K562 (cell line): ENCODE measurements around the gene BPI. TPM values are rescaled to one million over a fixed set of nuclear protein-coding genes. Genes with fewer than 3 reads are reported as not detected.

Experiments
- ATF1 ChIP-seq, 2 experiments: fragments of 450-650 bp in 1 of 2; IDR thresholded peaks; 2 replicates each; pipeline ENCODE4 v1.6.1; 2016; ENCODE audit warnings: missing compliant biosample characterization in 1 of 2, missing genetic modification characterization in 1 of 2
- BCOR ChIP-seq: fragments of 450-650 bp; IDR thresholded peaks from 2 replicates; pipeline ENCODE4 v1.6.1; 2016
- CBFA2T3 ChIP-seq: fragments of 450-650 bp; IDR thresholded peaks from 2 replicates; pipeline ENCODE4 v1.6.1; 2017
- CEBPB ChIP-seq: fragments of 450-650 bp; IDR thresholded peaks from 2 replicates; pipeline ENCODE4 v1.6.1; 2016; ENCODE audit warnings: missing genetic modification characterization, missing compliant biosample characterization
- EP300 ChIP-seq: IDR thresholded peaks from 2 replicates; pipeline ENCODE4 v1.6.1; 2012; ENCODE audit warnings: low read length, improper control_type of control experiment
- ETV1 ChIP-seq: fragments of 450-650 bp; conservative IDR thresholded peaks from 2 replicates; pipeline ENCODE4 v1.6.1; 2016; ENCODE audit warnings: missing genetic modification characterization, control low read depth, low read depth, missing compliant biosample characterization
- FOSL1 ChIP-seq: fragments of 200-800 bp; sonication (Bioruptor generic); conservative IDR thresholded peaks from 2 replicates; pipeline ENCODE4 v1.6.1; 2016; ENCODE audit warnings: missing genetic modification characterization, missing compliant biosample characterization
- FOXM1 ChIP-seq, 2 experiments: fragments of 450-650 bp in 1 of 2; sonication (generic) in 1 of 2; formaldehyde crosslinking in 1 of 2; IDR thresholded peaks; 2 replicates each; pipeline versions ENCODE4 v1.6.1 to v1.9.0; 2017 to 2022; ENCODE audit warnings: low read depth in 2 of 2, mild to moderate bottlenecking in 2 of 2, missing genetic modification reagents in 1 of 2, moderate library complexity in 1 of 2
- HDAC2 ChIP-seq: fragments of 450-650 bp; IDR thresholded peaks from 2 replicates; pipeline ENCODE4 v1.6.1; 2016; ENCODE audit warnings: mild to moderate bottlenecking
- JUND ChIP-seq, 2 experiments: IDR thresholded peaks; 2 replicates in 1 of 2; 3 replicates in 1 of 2; pipeline ENCODE4 v1.6.1; 2011; ENCODE audit warnings: borderline replicate concordance in 2 of 2, low read depth in 2 of 2, low read length in 2 of 2, improper control_type of control experiment in 1 of 2, missing biosample characterization in 1 of 2, missing genetic modification characterization in 1 of 2, missing genetic modification reagents in 1 of 2
- KHSRP ChIP-seq: fragments of 450-650 bp; IDR thresholded peaks from 2 replicates; pipeline ENCODE4 v1.6.1; 2017
- KLF1 ChIP-seq: fragments of 450-650 bp; IDR thresholded peaks from 2 replicates; pipeline ENCODE4 v1.6.1; 2016; ENCODE audit warnings: missing genetic modification characterization, missing compliant biosample characterization
- MYC ChIP-seq, 2 experiments: fragments of 250-450 bp in 1 of 2; sonication (Bioruptor Pico) in 1 of 2; IDR thresholded peaks; 2 replicates each; pipeline versions ENCODE4 v1.5.1 to v1.6.1; 2012 to 2021; ENCODE audit warnings: low read depth in 2 of 2, borderline replicate concordance in 1 of 2, improper control_type of control experiment in 1 of 2, low read length in 1 of 2, mild to moderate bottlenecking in 1 of 2, moderate library complexity in 1 of 2
- RCOR1 ChIP-seq, 2 experiments: IDR thresholded peaks; 2 replicates each; pipeline ENCODE4 v1.6.1; 2012; ENCODE audit warnings: low read depth in 2 of 2, low read length in 2 of 2, borderline replicate concordance in 1 of 2, improper control_type of control experiment in 1 of 2
- SMAD4 ChIP-seq: fragments of 250-450 bp; sonication (Bioruptor Pico); conservative IDR thresholded peaks from 2 replicates; pipeline ENCODE4 v1.8.0; 2021; ENCODE audit warnings: inconsistent platforms, mild to moderate bottlenecking, moderate library complexity
- SMARCA5 ChIP-seq: fragments of 450-650 bp; IDR thresholded peaks from 2 replicates; pipeline ENCODE4 v1.6.1; 2016
- SRF ChIP-seq, 2 experiments: fragments of 250-450, 450-650 bp in 1 of 2; sonication (Bioruptor Pico) in 1 of 2; sonication (generic) in 1 of 2; formaldehyde crosslinking; IDR thresholded peaks; 2 replicates each; pipeline versions ENCODE4 v1.5.0 to v1.5.1; 2020 to 2022; ENCODE audit warnings: mild to moderate bottlenecking in 1 of 2, missing genetic modification reagents in 1 of 2
- SRSF1 ChIP-seq: fragments of 200-400 bp; formaldehyde crosslinking; IDR thresholded peaks from 2 replicates; pipeline ENCODE4 v1.6.1; 2017; ENCODE audit warnings: mild to moderate bottlenecking, low read depth, low read length, moderate library complexity
- ZFP36 ChIP-seq: fragments of 150-350 bp; IDR thresholded peaks from 2 replicates; pipeline ENCODE4 v1.6.1; 2018; ENCODE audit warnings: low read length, low read depth; ENCODE audit not compliant: partially characterized antibody
- ZNF239 ChIP-seq: fragments of 250-450 bp; sonication (Bioruptor Pico); IDR thresholded peaks from 2 replicates; pipeline ENCODE4 v1.4.0; 2020; ENCODE audit warnings: mild to moderate bottlenecking
- ZNF609 ChIP-seq: sonication (generic); formaldehyde crosslinking; IDR thresholded peaks from 2 replicates; pipeline ENCODE4 v1.8.1; 2023; ENCODE audit warnings: missing genetic modification reagents, mild to moderate bottlenecking, borderline replicate concordance
- polyA plus RNA-seq, 8 experiments: library from polyadenylated mRNA; depleted of rRNA in 4 of 8; stranded (reverse) in 5 of 8; unstranded in 3 of 8; fragments of >200 nt; fragmentation: Nextera tagmentation in 2 of 8; fragmentation: Illumina TruSeq in 1 of 8; extraction: Ambion mirVana in 2 of 8; extraction: Trizol in 1 of 8; gene quantifications; 2 replicates each; pipeline versions ENCODE4 v1.2.1 to v1.2.3, GENCODE V29; 2011 to 2014; ENCODE audit warnings: inconsistent platforms in 1 of 8, missing spikeins in 1 of 8
- total RNA-seq, 7 experiments: library from RNA; depleted of rRNA in 6 of 7; stranded (reverse); fragments of >200 nt in 6 of 7; fragmentation: Illumina TruSeq in 2 of 7; extraction: Trizol in 2 of 7; gene quantifications; 2 replicates each; pipeline versions ENCODE4 v1.2.1 to v1.2.3, GENCODE V29; 2011 to 2021; ENCODE audit warnings: low replicate concordance in 1 of 7
- TF ChIP-seq, protein P1 (sequence below): sonication (generic); IDR thresholded peaks from 2 replicates; pipeline ENCODE4 v1.6.1; 2016

Gene BPI
- total and polyA plus RNA-seq, 9 of the 15 experiments (the other 6 are each of a cell fraction or from before 2014, with no cell fraction given), result not detected

DNA sequence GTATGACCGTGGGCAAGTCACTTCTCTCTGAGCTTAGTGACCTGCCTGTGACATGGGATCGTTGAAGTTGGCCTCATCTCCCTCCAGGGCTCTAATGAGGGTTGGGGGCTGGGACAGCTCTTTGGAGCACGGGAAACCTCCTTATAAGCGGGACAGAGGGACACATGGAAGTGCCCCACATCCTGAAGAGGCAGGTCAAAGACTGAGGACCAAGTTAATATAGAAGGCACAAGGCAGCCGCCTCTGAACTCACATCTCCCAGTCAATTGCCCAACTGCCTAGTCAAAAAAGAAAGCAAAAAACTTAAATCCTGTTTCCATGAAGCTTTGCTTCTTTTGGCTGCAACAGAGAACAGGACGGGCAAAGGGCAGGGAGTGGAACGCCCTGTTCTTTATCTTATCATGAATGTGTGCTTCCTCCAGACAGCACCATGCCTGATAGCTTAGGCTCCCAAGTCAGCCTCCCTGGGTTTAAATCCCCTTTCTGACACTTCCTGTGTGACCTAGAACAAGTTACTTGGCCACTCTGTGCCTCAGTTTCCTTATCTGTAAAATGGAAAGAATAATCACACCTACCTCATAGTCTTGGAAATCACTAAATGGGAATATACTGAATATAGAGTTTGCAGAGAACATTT lies 69.4 kb downstream of the BPI start (continued):
- TF ChIP-seq MYC (IDR thresholded peaks at IDR 0.05; ENCODE audit: low read depth, low read length) (peak; percentile 30; the same call in 1 of the 2 replicates), MYC (CRISPR knock-in tag; IDR thresholded peaks at IDR 0.05; ENCODE audit: borderline replicate concordance, low read depth) (no peak), HDAC2 (peak; percentile 67; the same call in 1 of the 2 replicates), EP300 (peak; percentile 46; the same call in 1 of the 2 replicates), SRF (CRISPR knock-in tag; IDR thresholded peaks at IDR 0.05) (peak in 1 of 2 experiments; percentile 72; a peak in 1 of 4 replicates), JUND (IDR thresholded peaks at IDR 0.05; ENCODE audit: borderline replicate concordance, low read depth, low read length) (0 out of 2 replicates have a peak, but pooled peaks have one; percentile 5), JUND (tag; IDR thresholded peaks at IDR 0.05; ENCODE audit: borderline replicate concordance, low read depth, low read length) (peak; percentile 27; the same call in 1 of the 3 replicates), ETV1 (tag) (peak; percentile 53; the same call in 1 of the 2 replicates), SMARCA5 (peak; percentile 64; the same call in 1 of the 2 replicates), CEBPB (tag) (peak; percentile 44; the same call in 1 of the 2 replicates), ZNF609 (CRISPR knock-in tag) (no peak), KHSRP (no peak), ATF1 (CRISPR knock-in tag; IDR thresholded peaks at IDR 0.05) (no peak), ATF1 (tag; IDR thresholded peaks at IDR 0.05) (0 out of 2 replicates have a peak, but pooled peaks have one; percentile 16), RCOR1 (IDR thresholded peaks at IDR 0.05; ENCODE audit: borderline replicate concordance in 1 of 2, low read depth in 2 of 2, low read length in 2 of 2) (peak; percentile 26 to 87; a peak in 2 of 4 replicates), BCOR (peak; percentile 92), ZNF239 (CRISPR knock-in tag) (no peak), SRSF1 (no peak), SMAD4 (CRISPR knock-in tag) (peak; percentile 49; the same call in 1 of the 2 replicates), KLF1 (tag) (peak; percentile 26; the same call in 1 of the 2 replicates), ZFP36 (peak; percentile 92), CBFA2T3 (peak; percentile 46), FOSL1 (tag) (0 out of 2 replicates have a peak, but pooled peaks have one; percentile 24), FOXM1 (IDR thresholded peaks at IDR 0.05; ENCODE audit: low read depth) (0 out of 2 replicates have a peak, but pooled peaks have one; percentile 35), FOXM1 (CRISPR knock-in tag; IDR thresholded peaks at IDR 0.05; ENCODE audit: low read depth) (no peak)
- TF ChIP-seq, protein P1, sequence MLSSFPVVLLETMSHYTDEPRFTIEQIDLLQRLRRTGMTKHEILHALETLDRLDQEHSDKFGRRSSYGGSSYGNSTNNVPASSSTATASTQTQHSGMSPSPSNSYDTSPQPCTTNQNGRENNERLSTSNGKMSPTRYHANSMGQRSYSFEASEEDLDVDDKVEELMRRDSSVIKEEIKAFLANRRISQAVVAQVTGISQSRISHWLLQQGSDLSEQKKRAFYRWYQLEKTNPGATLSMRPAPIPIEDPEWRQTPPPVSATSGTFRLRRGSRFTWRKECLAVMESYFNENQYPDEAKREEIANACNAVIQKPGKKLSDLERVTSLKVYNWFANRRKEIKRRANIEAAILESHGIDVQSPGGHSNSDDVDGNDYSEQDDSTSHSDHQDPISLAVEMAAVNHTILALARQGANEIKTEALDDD, result peak; percentile 40; the same call in 1 of the 2 replicates
